ENCODE results near the gene BRD2.

The BRD2 gene

GRCh38 chr6:32949113-32949512 is 19.3 kb upstream of the BRD2 start:
- no peak for DNase-seq (ENCODE audit: low read depth)

- no peak for DNase-seq (ENCODE audit: low read depth)
Measured at GRCh38 chr6:32950010-32950409, 18.4 kb upstream of the BRD2 start.

- no peak for DNase-seq (ENCODE audit: low read depth)
Measured at GRCh38 chr6:32950449-32950848, 17.9 kb upstream of the BRD2 start.

- peak; percentile 97 for DNase-seq (ENCODE audit: low read depth)
Measured at GRCh38 chr6:32952817-32953739, 15.3 kb upstream of the BRD2 start, which contains the start of gene HLA-DMA. Gene HLA-DMA (minus strand): TSS chr6:32953097. CDS start chr6:32953036, 61 bp downstream.

GRCh38 chr6:32953775-32954174 is 14.6 kb upstream of the BRD2 start:
- DNase-seq (ENCODE audit: low read depth) = no peak

- DNase-seq (ENCODE audit: low read depth) = no peak
Measured at GRCh38 chr6:32954267-32954666, 14.1 kb upstream of the BRD2 start.

GRCh38 chr6:32954986-32955802 is 13.2 kb upstream of the BRD2 start:
- DNase-seq (ENCODE audit: low read depth) = no peak

GRCh38 chr6:32956176-32956575 is 12.2 kb upstream of the BRD2 start:
- DNase-seq (ENCODE audit: low read depth) = no peak

GRCh38 chr6:32960563-32960962 is 7.8 kb upstream of the BRD2 start:
- DNase-seq (ENCODE audit: low read depth) = no peak

GRCh38 chr6:32962213-32962826 is 6.1 kb upstream of the BRD2 start:
- DNase-seq (ENCODE audit: low read depth) = no peak

- no peak for DNase-seq (ENCODE audit: low read depth)
Measured at GRCh38 chr6:32963866-32964265, 4.5 kb upstream of the BRD2 start.

GRCh38 chr6:32964776-32965175 is 3.6 kb upstream of the BRD2 start:
- DNase-seq (ENCODE audit: low read depth) = no peak

- DNase-seq (ENCODE audit: low read depth) = no peak
Measured at GRCh38 chr6:32967151-32968091, 973 bp upstream of the BRD2 start.

GRCh38 chr6:32968867-32969684 is 682 bp downstream of the BRD2 start:
- DNase-seq (ENCODE audit: low read depth) = peak; percentile 52

- peak; percentile 95 for DNase-seq (ENCODE audit: low read depth)
Measured at GRCh38 chr6:32969685-32970412, 1.5 kb downstream of the BRD2 start.

GRCh38 chr6:32970413-32971241 is 2.2 kb downstream of the BRD2 start:
- DNase-seq (ENCODE audit: low read depth) = peak; percentile 79

- DNase-seq (ENCODE audit: low read depth) = no peak
Measured at GRCh38 chr6:32971242-32971580, 2.8 kb downstream of the BRD2 start.

- DNase-seq (ENCODE audit: low read depth) = peak; percentile 100
Measured at GRCh38 chr6:32971581-32972352, 3.4 kb downstream of the BRD2 start.

All from GM04504 (cell line).